Right ventricle myocardium inferior (tissue), 1 donor: Measurements from ENCODE around the gene CYBB. TPM values are rescaled to one million over a fixed set of nuclear protein-coding genes. Genes with fewer than 3 reads are reported as not detected.

Experiments used
- ATAC-seq: fragments of 200-7000 bp; cut with Tn5 transposase; one replicate; pipeline ENCODE4 v1.9.1; 2020; ENCODE audit warnings: mild to moderate bottlenecking, moderate library complexity
- DNase-seq: peaks from one replicate; pipeline ENCODE4 v3.0.0; 2021; ENCODE audit errors: missing footprints
- intact Hi-C: fragments of 100-400 bp; cut with DNase I; formaldehyde crosslinking; loops from one replicate; pipeline ENCODE4 v1.11.0; 2022
- total RNA-seq: library from RNA; stranded (reverse); fragmentation: NEBNext Ultra II Directional; extraction: Animal tissue kit (Norgen Biotek cat#: 25700); gene quantifications from one replicate; pipeline ENCODE4 v1.2.1, GENCODE V29; 2021
- donor health status: DM: no; HTN: yes; CAD: no; lungs with severe emphysema.

The CYBB gene
- total RNA-seq, 1 donor from 2014 or later: 33.7 TPM

GRCh38 chrX:37781814-37782213 is 2.0 kb downstream of the CYBB start:
- intact Hi-C loops: no loop called here
- DNase-seq (no peak), ATAC-seq (no peak)

- intact Hi-C loops: no loop called here
- no peak for ATAC-seq
Measured at GRCh38 chrX:37782359-37782758, 2.5 kb downstream of the CYBB start.

GRCh38 chrX:37783305-37783704 is 3.4 kb downstream of the CYBB start:
- ATAC-seq: no peak
- DNase-seq: peak; percentile 42
- intact Hi-C loops: no loop called here

More at GRCh38 chrX:37782359-37782758, 2.5 kb downstream of the CYBB start:
- no peak for DNase-seq

GRCh38 chrX:37785569-37785968 is 5.7 kb downstream of the CYBB start:
- ATAC-seq (no peak), DNase-seq (no peak)
- intact Hi-C loops: no loop called here

GRCh38 chrX:37786624-37787422 is 7.0 kb downstream of the CYBB start:
- intact Hi-C loops: no loop called here
- DNase-seq (no peak), ATAC-seq (no peak)

- no peak for ATAC-seq
- DNase-seq: no peak
- intact Hi-C loops: no loop called here
Measured at GRCh38 chrX:37787423-37787869, 7.6 kb downstream of the CYBB start.

GRCh38 chrX:37796310-37796709 is 16.5 kb downstream of the CYBB start:
- intact Hi-C loops: no loop called here
- ATAC-seq (no peak), DNase-seq (no peak)

- intact Hi-C loops: no loop called here
- peak; percentile 59 for ATAC-seq
- DNase-seq: no peak
Measured at GRCh38 chrX:37796805-37797204, 16.9 kb downstream of the CYBB start.

- ATAC-seq (no peak), DNase-seq (no peak)
- intact Hi-C loops: no loop called here
Measured at GRCh38 chrX:37799936-37800335, 20.1 kb downstream of the CYBB start.

GRCh38 chrX:37800717-37801116 is 20.9 kb downstream of the CYBB start:
- intact Hi-C loops: no loop called here

GRCh38 chrX:37802028-37802427 is 22.2 kb downstream of the CYBB start:
- intact Hi-C loops: no loop called here
- DNase-seq (no peak), ATAC-seq (no peak)

More at GRCh38 chrX:37800717-37801116, 20.9 kb downstream of the CYBB start:
- DNase-seq (no peak), ATAC-seq (no peak)

- ATAC-seq (no peak), DNase-seq (no peak)
- intact Hi-C loops: no loop called here
Measured at GRCh38 chrX:37803057-37803456, 23.2 kb downstream of the CYBB start.

GRCh38 chrX:37809970-37810369 is 30.1 kb downstream of the CYBB start:
- DNase-seq (no peak), ATAC-seq (no peak)
- intact Hi-C loops: no loop called here

- DNase-seq: no peak
- intact Hi-C loops: no loop called here
- no peak for ATAC-seq
Measured at GRCh38 chrX:37812110-37812509, 32.3 kb downstream of the CYBB start.

GRCh38 chrX:37813570-37813969 is 33.7 kb downstream of the CYBB start:
- DNase-seq: no peak
- no peak for ATAC-seq
- intact Hi-C loops: no loop called here

- no peak for ATAC-seq
- DNase-seq: no peak
- intact Hi-C loops: no loop called here
Measured at GRCh38 chrX:37815366-37815765, 35.5 kb downstream of the CYBB start.

GRCh38 chrX:37816766-37817165 is 36.9 kb downstream of the CYBB start:
- ATAC-seq: no peak
- intact Hi-C loops: no loop called here
- no peak for DNase-seq

- DNase-seq (no peak), ATAC-seq (no peak)
- intact Hi-C loops: no loop called here
Measured at GRCh38 chrX:37817176-37817575, 37.3 kb downstream of the CYBB start.

- DNase-seq (no peak), ATAC-seq (no peak)
- intact Hi-C loops: no loop called here
Measured at GRCh38 chrX:37817579-37817978, 37.7 kb downstream of the CYBB start.

GRCh38 chrX:37818031-37818430 is 38.2 kb downstream of the CYBB start:
- DNase-seq: no peak
- intact Hi-C loops: no loop called here
- no peak for ATAC-seq

- ATAC-seq: no peak
- intact Hi-C loops: loop anchor here (10.0 kb wide), 1 partner anchor 316 kb away; no protein-coding TSS in a partner anchor
- DNase-seq: no peak
Measured at GRCh38 chrX:37820646-37821045, 40.8 kb downstream of the CYBB start.
